ENCODE results near the gene BPTF.

The BPTF gene

DNA sequence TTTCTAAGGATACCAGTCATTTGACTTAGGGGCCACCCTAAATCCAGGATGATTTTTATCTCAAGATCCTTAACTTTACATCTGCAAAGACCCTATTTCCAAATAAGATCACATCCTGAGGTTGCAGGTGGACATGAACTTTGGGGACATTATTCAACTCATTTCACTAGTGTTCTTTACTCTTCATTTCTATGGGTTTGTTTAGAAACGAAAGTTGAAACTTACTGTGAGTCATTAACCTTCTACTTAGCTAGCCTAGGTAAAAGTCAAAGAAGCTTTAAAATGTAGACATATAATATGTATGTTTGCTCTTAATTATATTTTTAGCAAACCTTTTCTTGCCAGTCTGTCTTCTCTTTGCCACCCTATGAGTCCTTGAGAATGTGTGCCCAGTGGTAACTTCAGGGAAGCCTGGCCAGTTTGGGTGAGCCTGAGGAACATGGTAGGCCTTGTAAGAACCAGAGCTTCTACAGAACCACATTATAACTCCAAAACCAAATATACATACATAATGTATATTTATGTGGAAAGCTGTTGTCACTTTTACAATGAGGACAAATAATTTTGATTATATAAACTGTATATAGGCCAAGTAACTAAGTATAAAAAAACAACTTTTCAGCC lies 38.4 kb downstream of the BPTF start:
- peaks cover 43% of the 10 kb centered on the region for H3K36me3 ChIP-seq (ENCODE audit: insufficient read depth, low read length)
- H3K9ac ChIP-seq (ENCODE audit: low read depth, low read length), result no peak overlapping the region
- H3K79me2 ChIP-seq (ENCODE audit: insufficient read depth, low read length), result peaks cover 99% of the 10 kb centered on the region
- ATAC-seq (ENCODE audit: insufficient read depth, low read depth), result no peak
- H3K4me3 ChIP-seq (ENCODE audit: low read depth in 1 of 2, low read length in 2 of 2), result no peak overlapping the region
- no peaks in the 10 kb centered on the region for H3K4me1 ChIP-seq (ENCODE audit: insufficient read depth, low read length)
- no peaks in the 10 kb centered on the region for H3K27me3 ChIP-seq (ENCODE audit: insufficient read depth, low read length, poor library complexity)
- no peak overlapping the region for H3K27ac ChIP-seq (ENCODE audit: low read length)
- DNase-seq, result no peak
- no peak overlapping the region for H3K4me2 ChIP-seq (ENCODE audit: insufficient read depth, low read length)
- TF ChIP-seq EZH2 (IDR thresholded peaks at IDR 0.05; ENCODE audit: borderline replicate concordance, low read depth, low read length, severe bottlenecking) (no peak), CTCF (IDR thresholded peaks at IDR 0.05; ENCODE audit: borderline replicate concordance, extremely low read depth, low read length, poor library complexity, severe bottlenecking) (no peak)
- no peak overlapping the region for H2AFZ ChIP-seq (ENCODE audit: low read depth, low read length)
- H3K9me3 ChIP-seq (ENCODE audit: insufficient read depth, low read length, severe bottlenecking), result no peaks in the 10 kb centered on the region
- peaks cover 66% of the 10 kb centered on the region for H4K20me1 ChIP-seq (ENCODE audit: insufficient read depth, low read length)

GRCh38 chr17:67865438-67865837 lies 40.1 kb downstream of the BPTF start:
- no peak overlapping the region for H3K9ac ChIP-seq (ENCODE audit: low read depth, low read length)
- no peak overlapping the region for H2AFZ ChIP-seq (ENCODE audit: low read depth, low read length)
- H3K4me3 ChIP-seq (ENCODE audit: low read depth in 1 of 2, low read length in 2 of 2), result no peak overlapping the region
- H3K27ac ChIP-seq (ENCODE audit: low read length), result no peak overlapping the region
- H3K9me3 ChIP-seq (ENCODE audit: insufficient read depth, low read length, severe bottlenecking), result no peaks in the 10 kb centered on the region
- peaks cover 56% of the 10 kb centered on the region for H4K20me1 ChIP-seq (ENCODE audit: insufficient read depth, low read length)
- TF ChIP-seq CTCF (IDR thresholded peaks at IDR 0.05; ENCODE audit: borderline replicate concordance, extremely low read depth, low read length, poor library complexity, severe bottlenecking) (no peak), EZH2 (IDR thresholded peaks at IDR 0.05; ENCODE audit: borderline replicate concordance, low read depth, low read length, severe bottlenecking) (no peak)
- H3K79me2 ChIP-seq (ENCODE audit: insufficient read depth, low read length), result peaks cover 97% of the 10 kb centered on the region
- peaks cover 49% of the 10 kb centered on the region for H3K36me3 ChIP-seq (ENCODE audit: insufficient read depth, low read length)
- no peaks in the 10 kb centered on the region for H3K4me1 ChIP-seq (ENCODE audit: insufficient read depth, low read length)
- DNase-seq, result no peak
- ATAC-seq (ENCODE audit: insufficient read depth, low read depth), result no peak
- no peak overlapping the region for H3K4me2 ChIP-seq (ENCODE audit: insufficient read depth, low read length)
- no peaks in the 10 kb centered on the region for H3K27me3 ChIP-seq (ENCODE audit: insufficient read depth, low read length, poor library complexity)

- Histone ChIP-seq H3K4me3 (ENCODE audit: low read depth in 1 of 2, low read length in 2 of 2) (no peak overlapping the region), H3K9ac (ENCODE audit: low read depth, low read length) (no peak overlapping the region), H3K36me3 (ENCODE audit: insufficient read depth, low read length) (peaks cover 40% of the 10 kb centered on the region), H3K27me3 (ENCODE audit: insufficient read depth, low read length, poor library complexity) (no peaks in the 10 kb centered on the region), H3K27ac (ENCODE audit: low read length) (no peak overlapping the region), H4K20me1 (ENCODE audit: insufficient read depth, low read length) (peaks cover 41% of the 10 kb centered on the region; the same call in 1 of the 2 replicates), H3K9me3 (ENCODE audit: insufficient read depth, low read length, severe bottlenecking) (no peaks in the 10 kb centered on the region), H3K79me2 (ENCODE audit: insufficient read depth, low read length) (peaks cover 92% of the 10 kb centered on the region), H3K4me2 (ENCODE audit: insufficient read depth, low read length) (no peak overlapping the region), H3K4me1 (ENCODE audit: insufficient read depth, low read length) (no peaks in the 10 kb centered on the region), H2AFZ (ENCODE audit: low read depth, low read length) (no peak overlapping the region)
- DNase-seq (no peak), ATAC-seq (ENCODE audit: insufficient read depth, low read depth) (no peak)
- TF ChIP-seq CTCF (IDR thresholded peaks at IDR 0.05; ENCODE audit: borderline replicate concordance, extremely low read depth, low read length, poor library complexity, severe bottlenecking) (no peak), EZH2 (IDR thresholded peaks at IDR 0.05; ENCODE audit: borderline replicate concordance, low read depth, low read length, severe bottlenecking) (no peak)
These were observed 42.3 kb downstream of the BPTF start for GRCh38 chr17:67867591-67867990.
